Stimulated activated effector memory CD8-positive, alpha-beta T cell treated with anti-CD3 and anti-CD28 coated beads, Interleukin-12 subunit alpha, Interleukin-12 subunit beta, amount 100 ng/mL, for 72 hours (primary cell): Measurements from ENCODE around the gene NDOR1.

ENCODE experiments used
- ATAC-seq: fragments of 150-1000 bp; cut with Tn5 transposase; 2 replicates; pipeline ENCODE4 v1.10.0; 2021
- DNase-seq, 2 donors: peaks; one replicate each; pipeline ENCODE4 v3.0.0; 2021 to 2022; ENCODE audit warnings: low spot score in 2 of 2
- H3K27ac Mint-ChIP-seq: one replicate; pipeline ENCODE4 v1.8.0; 2022; ENCODE audit warnings: mild to moderate bottlenecking, mixed read lengths
- H3K36me3 Mint-ChIP-seq: one replicate; pipeline ENCODE4 v1.8.0; 2022; ENCODE audit warnings: mild to moderate bottlenecking, mixed read lengths
- H3K4me1 Mint-ChIP-seq: one replicate; pipeline ENCODE4 v1.8.0; 2022; ENCODE audit warnings: mixed read lengths
- H3K4me3 Mint-ChIP-seq: one replicate; pipeline ENCODE4 v1.8.0; 2022; ENCODE audit warnings: mild to moderate bottlenecking, mixed read lengths
- H3K9me3 Mint-ChIP-seq: one replicate; pipeline ENCODE4 v1.8.0; 2022; ENCODE audit warnings: mixed read lengths

The NDOR1 gene

GRCh38 chr9:137225699-137226331, 20.3 kb downstream of the NDOR1 start:
- DNase-seq (no peak), ATAC-seq (no peak)
- peak overlapping the region; percentile 45 for H3K27ac Mint-ChIP-seq
- no peak overlapping the region for H3K4me3 Mint-ChIP-seq
- H3K9me3 Mint-ChIP-seq: no peaks in the 10 kb centered on the region
- H3K36me3 Mint-ChIP-seq: peaks cover 7% of the 10 kb centered on the region
- H3K4me1 Mint-ChIP-seq: peaks cover 12% of the 10 kb centered on the region

GRCh38 chr9:137226338-137227053, 21.0 kb downstream of the NDOR1 start:
- H3K36me3 Mint-ChIP-seq: peaks cover 7% of the 10 kb centered on the region
- no peak for ATAC-seq

GRCh38 chr9:137227054-137227852, 21.8 kb downstream of the NDOR1 start, which contains the start of gene RNF224:
TSS of gene RNF224 (plus strand) at chr9:137227502. CDS start at chr9:137228336, 834 bp downstream.
- no peaks in the 10 kb centered on the region for H3K9me3 Mint-ChIP-seq
- peak; percentile 82 to 90 for DNase-seq
- peak; percentile 62 for ATAC-seq
- H3K4me1 Mint-ChIP-seq: peaks cover 12% of the 10 kb centered on the region
- H3K4me3 Mint-ChIP-seq: no peak within 1 kb of the TSS
- peaks cover 7% of the 10 kb centered on the region for H3K36me3 Mint-ChIP-seq
- H3K27ac Mint-ChIP-seq: peak within 1 kb of the TSS; percentile 27

More at GRCh38 chr9:137226338-137227053, 21.0 kb downstream of the NDOR1 start:
- no peak overlapping the region for H3K4me3 Mint-ChIP-seq
- H3K9me3 Mint-ChIP-seq: no peaks in the 10 kb centered on the region
- H3K27ac Mint-ChIP-seq: no peak overlapping the region
- no peak for DNase-seq
- peaks cover 12% of the 10 kb centered on the region for H3K4me1 Mint-ChIP-seq

- no peaks in the 10 kb centered on the region for H3K9me3 Mint-ChIP-seq
- no peak overlapping the region for H3K4me3 Mint-ChIP-seq
- ATAC-seq (no peak), DNase-seq (no peak)
- H3K4me1 Mint-ChIP-seq: peaks cover 9% of the 10 kb centered on the region
- peak overlapping the region; percentile 27 for H3K27ac Mint-ChIP-seq
- H3K36me3 Mint-ChIP-seq: peaks cover 7% of the 10 kb centered on the region
These were observed 22.5 kb downstream of the NDOR1 start for GRCh38 chr9:137227853-137228505.

GRCh38 chr9:137228506-137228967, 23.0 kb downstream of the NDOR1 start:
- H3K9me3 Mint-ChIP-seq: no peaks in the 10 kb centered on the region
- peaks cover 2% of the 10 kb centered on the region for H3K36me3 Mint-ChIP-seq
- DNase-seq (no peak), ATAC-seq (no peak)
- H3K27ac Mint-ChIP-seq: no peak overlapping the region
- peaks cover 6% of the 10 kb centered on the region for H3K4me1 Mint-ChIP-seq
- no peak overlapping the region for H3K4me3 Mint-ChIP-seq

GRCh38 chr9:137228968-137229896, 23.7 kb downstream of the NDOR1 start:
- no peaks in the 10 kb centered on the region for H3K9me3 Mint-ChIP-seq
- H3K4me1 Mint-ChIP-seq: peaks cover 6% of the 10 kb centered on the region
- no peak overlapping the region for H3K4me3 Mint-ChIP-seq
- no peak for ATAC-seq
- H3K36me3 Mint-ChIP-seq: no peaks in the 10 kb centered on the region
- no peak for DNase-seq
- H3K27ac Mint-ChIP-seq: no peak overlapping the region

GRCh38 chr9:137229903-137230704, 24.6 kb downstream of the NDOR1 start:
- ATAC-seq: no peak
- Mint-ChIP-seq H3K4me1 (peaks cover 6% of the 10 kb centered on the region), H3K36me3 (no peaks in the 10 kb centered on the region), H3K9me3 (no peaks in the 10 kb centered on the region), H3K27ac (no peak overlapping the region), H3K4me3 (no peak overlapping the region)
- DNase-seq: no peak

- Mint-ChIP-seq H3K4me1 (peaks cover 6% of the 10 kb centered on the region), H3K4me3 (no peak within 1 kb of the TSS), H3K27ac (no peak within 1 kb of the TSS), H3K9me3 (no peaks in the 10 kb centered on the region), H3K36me3 (no peaks in the 10 kb centered on the region)
- ATAC-seq: no peak
- DNase-seq: no peak
These were observed 25.3 kb downstream of the NDOR1 start, which contains the start of gene SLC34A3 for GRCh38 chr9:137230705-137231371. TSS of gene SLC34A3 (plus strand) at chr9:137230901. CDS start at chr9:137231703, 802 bp downstream.

- ATAC-seq (no peak), DNase-seq (no peak)
- Mint-ChIP-seq H3K4me1 (peaks cover 6% of the 10 kb centered on the region), H3K4me3 (no peak overlapping the region), H3K36me3 (no peaks in the 10 kb centered on the region), H3K9me3 (no peaks in the 10 kb centered on the region), H3K27ac (no peak overlapping the region)
These were observed 26.0 kb downstream of the NDOR1 start for GRCh38 chr9:137231372-137232039.

- ATAC-seq: no peak
- H3K27ac Mint-ChIP-seq: no peak overlapping the region
- DNase-seq: no peak
These were observed 26.6 kb downstream of the NDOR1 start for GRCh38 chr9:137232101-137232500.

GRCh38 chr9:137232510-137232909, 27.0 kb downstream of the NDOR1 start:
- no peak overlapping the region for H3K27ac Mint-ChIP-seq
- H3K4me3 Mint-ChIP-seq: no peak overlapping the region
- DNase-seq (no peak), ATAC-seq (no peak)
- no peaks in the 10 kb centered on the region for H3K9me3 Mint-ChIP-seq
- H3K36me3 Mint-ChIP-seq: no peaks in the 10 kb centered on the region
- H3K4me1 Mint-ChIP-seq: peaks cover 4% of the 10 kb centered on the region

More at GRCh38 chr9:137232101-137232500, 26.6 kb downstream of the NDOR1 start:
- H3K4me1 Mint-ChIP-seq: peaks cover 6% of the 10 kb centered on the region
- no peak overlapping the region for H3K4me3 Mint-ChIP-seq
- H3K9me3 Mint-ChIP-seq: no peaks in the 10 kb centered on the region
- H3K36me3 Mint-ChIP-seq: no peaks in the 10 kb centered on the region

GRCh38 chr9:137233143-137233980, 27.9 kb downstream of the NDOR1 start:
- no peak for DNase-seq
- Mint-ChIP-seq H3K4me3 (no peak overlapping the region), H3K9me3 (no peaks in the 10 kb centered on the region), H3K4me1 (peaks cover 4% of the 10 kb centered on the region), H3K36me3 (no peaks in the 10 kb centered on the region), H3K27ac (no peak overlapping the region)
- no peak for ATAC-seq
